SH-SY5Y (cell line): ENCODE results near the gene PRND.

ENCODE experiments used
- GATA2 ChIP-seq: IDR thresholded peaks from 2 replicates; pipeline ENCODE4 v1.6.1; 2011; ENCODE audit warnings: mild to moderate bottlenecking, low read depth, low read length
- GATA3 ChIP-seq: IDR thresholded peaks from 2 replicates; pipeline ENCODE4 v1.6.1; 2011; ENCODE audit warnings: low read depth, mild to moderate bottlenecking, low read length, moderate library complexity

DNA sequence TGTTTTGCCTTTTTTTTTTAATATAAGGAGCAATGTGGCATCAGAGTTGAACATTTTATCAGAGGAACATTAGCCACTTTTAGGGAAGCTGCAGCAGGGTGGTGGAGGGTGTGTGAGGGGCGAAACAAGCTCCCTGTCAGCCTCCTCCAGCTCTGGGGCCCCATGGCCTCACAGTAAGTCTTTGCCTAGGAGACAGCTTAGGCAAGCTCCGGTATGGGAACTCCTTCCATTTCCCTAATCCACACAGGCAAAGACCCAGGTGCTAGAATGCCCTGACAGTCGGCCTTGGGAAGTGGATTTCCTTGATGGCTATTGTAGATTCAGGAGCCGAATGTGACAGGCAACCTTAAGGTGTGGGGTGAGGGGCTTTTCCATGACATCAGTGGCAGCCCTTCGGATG, 862 bp downstream of the PRND start:
- no peak for TF ChIP-seq GATA3
- no peak for TF ChIP-seq GATA2
